ENCODE results near the gene DYNC2H1. TPM values are rescaled to one million over a fixed set of nuclear protein-coding genes. Genes with fewer than 3 reads are reported as not detected.

The DYNC2H1 gene
- total RNA-seq, 1 donor from 2014 or later: 25.3 TPM

GRCh38 chr11:103228807-103229206 is 119.6 kb downstream of the DYNC2H1 start:
- no peak for TF ChIP-seq POLR2A (IDR thresholded peaks at IDR 0.05)
- no peak for DNase-seq (ENCODE audit: extremely low spot score in 2 of 2)
- no peaks in the 10 kb centered on the region for H3K4me1 ChIP-seq
- peaks cover 0 to 4% of the 10 kb centered on the region in 2 donors for H3K36me3 ChIP-seq
- H3K27ac ChIP-seq: no peak overlapping the region
- H3K27me3 ChIP-seq: no peaks in the 10 kb centered on the region
- H3K9me3 ChIP-seq: no peaks in the 10 kb centered on the region
- H3K4me3 ChIP-seq: no peak overlapping the region
- intact Hi-C loops (cut with DNase I): no loop called here

GRCh38 chr11:103234974-103235373 is 125.7 kb downstream of the DYNC2H1 start:
- Histone ChIP-seq H3K4me3 (no peak overlapping the region), H3K4me1 (no peaks in the 10 kb centered on the region), H3K36me3 (no peaks in the 10 kb centered on the region), H3K27me3 (no peaks in the 10 kb centered on the region), H3K9me3 (no peaks in the 10 kb centered on the region), H3K27ac (no peak overlapping the region)
- no peak for DNase-seq (ENCODE audit: extremely low spot score in 2 of 2)
- intact Hi-C loops (cut with DNase I): no loop called here
- TF ChIP-seq POLR2A (IDR thresholded peaks at IDR 0.05) (no peak), CTCF (IDR thresholded peaks at IDR 0.05) (no peak), POLR2AphosphoS5 (IDR thresholded peaks at IDR 0.05; ENCODE audit: insufficient read depth in 1 of 2, low read depth in 1 of 2) (no peak)

GRCh38 chr11:103241574-103241973 is 132.3 kb downstream of the DYNC2H1 start:
- H3K4me3 ChIP-seq: no peak overlapping the region
- intact Hi-C loops (cut with DNase I): no loop called here
- H3K9me3 ChIP-seq: no peaks in the 10 kb centered on the region
- TF ChIP-seq POLR2A (IDR thresholded peaks at IDR 0.05): no peak
- no peak for TF ChIP-seq CTCF (IDR thresholded peaks at IDR 0.05)
- no peak for TF ChIP-seq POLR2AphosphoS5 (IDR thresholded peaks at IDR 0.05; ENCODE audit: insufficient read depth in 1 of 2, low read depth in 1 of 2)
- H3K36me3 ChIP-seq: peaks cover 0 to 24% of the 10 kb centered on the region in 2 donors
- no peak for DNase-seq (ENCODE audit: extremely low spot score in 2 of 2)
- no peaks in the 10 kb centered on the region for H3K4me1 ChIP-seq
- no peak overlapping the region for H3K27ac ChIP-seq
- no peaks in the 10 kb centered on the region for H3K27me3 ChIP-seq

GRCh38 chr11:103254123-103254522 is 144.9 kb downstream of the DYNC2H1 start:
- H3K9me3 ChIP-seq: no peaks in the 10 kb centered on the region
- TF ChIP-seq POLR2AphosphoS5 (IDR thresholded peaks at IDR 0.05; ENCODE audit: insufficient read depth in 1 of 2, low read depth in 1 of 2) (no peak), CTCF (IDR thresholded peaks at IDR 0.05) (no peak), POLR2A (IDR thresholded peaks at IDR 0.05) (no peak)
- no peaks in the 10 kb centered on the region for H3K4me1 ChIP-seq
- no peaks in the 10 kb centered on the region for H3K36me3 ChIP-seq
- no peak overlapping the region for H3K27ac ChIP-seq
- intact Hi-C loops (cut with DNase I): no loop called here
- no peak for DNase-seq (ENCODE audit: extremely low spot score in 2 of 2)
- no peaks in the 10 kb centered on the region for H3K27me3 ChIP-seq
- no peak overlapping the region for H3K4me3 ChIP-seq

GRCh38 chr11:103257360-103257759 is 148.1 kb downstream of the DYNC2H1 start:
- no peaks in the 10 kb centered on the region for H3K4me1 ChIP-seq
- peaks cover 0 to 13% of the 10 kb centered on the region in 2 donors for H3K36me3 ChIP-seq
- intact Hi-C loops (cut with DNase I): no loop called here
- TF ChIP-seq POLR2A (IDR thresholded peaks at IDR 0.05) (no peak), POLR2AphosphoS5 (IDR thresholded peaks at IDR 0.05; ENCODE audit: insufficient read depth in 1 of 2, low read depth in 1 of 2) (no peak), CTCF (IDR thresholded peaks at IDR 0.05) (no peak)
- H3K9me3 ChIP-seq: no peaks in the 10 kb centered on the region
- no peak overlapping the region for H3K27ac ChIP-seq
- DNase-seq (ENCODE audit: extremely low spot score in 2 of 2): no peak
- H3K27me3 ChIP-seq: no peaks in the 10 kb centered on the region
- H3K4me3 ChIP-seq: no peak overlapping the region
